Upper lobe of left lung (tissue), 6 donors: ENCODE results near the gene CDRT15. TPM values are rescaled to one million over a fixed set of nuclear protein-coding genes. Genes with fewer than 3 reads are reported as not detected.

Source experiments
- ATAC-seq, 2 donors: fragments of 200-7000 bp; cut with Tn5 transposase; one replicate each; pipeline ENCODE4 v1.9.1; 2022; ENCODE audit warnings: mild to moderate bottlenecking in 2 of 2, moderate library complexity in 2 of 2; ENCODE audit not compliant: low FRiP score in 2 of 2
- DNase-seq, 2 donors: peaks; one replicate each; pipeline ENCODE4 v3.0.0-alpha.2; 2019 to 2020
- H3K27ac ChIP-seq, 4 donors: fragments of 200-600 bp; sonication (generic); one replicate each; pipeline ENCODE4 v1.5.1; 2016 to 2019
- H3K27me3 ChIP-seq, 4 donors: fragments of 200-600 bp; sonication (generic); one replicate each; pipeline ENCODE4 v1.5.1; 2017 to 2019
- H3K36me3 ChIP-seq, 4 donors: fragments of 200-600 bp; sonication (generic); one replicate each; pipeline ENCODE4 v1.5.1; 2016 to 2019
- H3K4me1 ChIP-seq, 4 donors: fragments of 200-600 bp; sonication (generic); one replicate each; pipeline ENCODE4 v1.5.1; 2018 to 2019
- H3K4me3 ChIP-seq, 4 donors: fragments of 200-600 bp; sonication (generic); one replicate each; pipeline ENCODE4 v1.5.1; 2017 to 2019; ENCODE audit warnings: mild to moderate bottlenecking in 2 of 4, moderate library complexity in 1 of 4
- H3K9me3 ChIP-seq, 4 donors: fragments of 200-600 bp; sonication (generic); one replicate each; pipeline ENCODE4 v1.5.1; 2018 to 2019
- CTCF ChIP-seq, 6 experiments: fragments of 450-650 bp in 4 of 6; fragments of 200-600 bp in 2 of 6; sonication (generic) in 2 of 6; IDR thresholded peaks; one replicate each; pipeline ENCODE4 v1.5.1; 2016 to 2019; ENCODE audit warnings: antibody characterized with exemption in 6 of 6
- EP300 ChIP-seq, 4 donors: sonication (generic); formaldehyde crosslinking; IDR thresholded peaks; one replicate each; pipeline ENCODE4 v1.5.1; 2017; ENCODE audit warnings: antibody characterized with exemption in 4 of 4, control low read depth in 2 of 4
- POLR2A ChIP-seq, 4 donors: fragments of 450-650 bp; IDR thresholded peaks; one replicate each; pipeline ENCODE4 v1.5.1; 2016 to 2017; ENCODE audit warnings: antibody characterized with exemption in 4 of 4, mild to moderate bottlenecking in 2 of 4
- POLR2AphosphoS5 ChIP-seq, 2 donors: sonication (generic); formaldehyde crosslinking; IDR thresholded peaks; one replicate each; pipeline ENCODE4 v1.5.1; 2017; ENCODE audit warnings: antibody characterized with exemption in 2 of 2
- WGBS, 2 donors: methylation state at CpG; one replicate each; pipeline ENCODE4 v1.1.5; 2017 to 2018; 5-methylcytosine and 5-hydroxymethylcytosine counted together
- total RNA-seq, 6 donors: library from RNA; depleted of rRNA in 4 of 6; stranded (reverse); fragments of >200 nt in 4 of 6; gene quantifications; one replicate each; pipeline versions ENCODE4 v1.1.0 to v1.2.1, GENCODE V29; 2016 to 2021
- donor health status: DM: no; HTN: no; CAD: no; lungs with moderate emphysema.
- donor health status: DM: no; HTN: yes; CAD: no; lungs with severe emphysema.

Gene CDRT15
- total RNA-seq, 6 donors from 2014 or later: not detected

DNA sequence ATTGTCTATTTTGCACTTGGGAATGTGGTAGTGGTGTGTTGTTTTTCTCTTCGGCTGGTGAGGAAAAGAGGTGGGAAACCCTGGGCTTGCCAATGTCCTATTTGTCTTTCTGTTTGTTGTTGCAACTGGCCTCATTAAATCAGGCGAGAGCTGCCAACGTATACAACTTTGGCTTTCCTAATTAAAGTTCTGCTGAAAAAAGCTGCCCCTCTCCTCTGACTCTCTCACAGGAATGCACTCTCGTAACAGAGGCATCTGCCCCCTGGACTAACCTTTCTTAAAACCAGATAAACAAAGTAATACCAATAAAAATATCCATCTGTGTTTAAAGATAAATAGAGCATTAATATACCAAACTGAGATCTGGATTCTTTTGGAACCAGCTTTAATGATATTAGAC, 7.8 kb downstream of the CDRT15 start:
- WGBS, 2 donors: 66 to 80% methylated on average over 4 of the region's 4 CpGs
- H3K36me3 ChIP-seq: no peaks in the 10 kb centered on the region
- no peak overlapping the region for H3K4me3 ChIP-seq
- DNase-seq (no peak), ATAC-seq (no peak)
- no peaks in the 10 kb centered on the region for H3K9me3 ChIP-seq
- TF ChIP-seq CTCF (IDR thresholded peaks at IDR 0.05): no peak
- TF ChIP-seq EP300 (IDR thresholded peaks at IDR 0.05): no peak
- TF ChIP-seq POLR2AphosphoS5 (IDR thresholded peaks at IDR 0.05): no peak
- no peak for TF ChIP-seq POLR2A (IDR thresholded peaks at IDR 0.05)
- no peaks in the 10 kb centered on the region for H3K4me1 ChIP-seq
- no peaks in the 10 kb centered on the region for H3K27me3 ChIP-seq
- H3K27ac ChIP-seq: no peak overlapping the region

DNA sequence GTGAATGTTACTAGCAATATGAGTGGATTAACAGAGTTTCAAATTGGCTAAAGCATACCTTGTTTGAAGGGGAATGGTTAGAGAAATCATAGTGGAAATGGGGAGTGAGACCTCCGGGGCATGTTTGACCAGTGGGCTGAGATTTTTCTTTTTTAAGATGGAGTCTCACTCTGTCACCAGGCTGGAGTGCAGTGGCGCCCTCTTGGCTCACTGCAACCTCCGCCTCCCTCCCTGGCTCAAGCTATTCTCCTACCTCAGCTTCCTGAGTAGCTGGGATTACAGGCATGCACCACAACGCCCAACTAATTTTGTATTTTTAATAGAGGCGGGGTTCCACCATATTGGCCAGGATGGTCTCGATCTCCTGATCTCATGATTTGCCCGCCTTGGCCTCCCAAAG, 9.6 kb downstream of the CDRT15 start:
- no peaks in the 10 kb centered on the region for H3K9me3 ChIP-seq
- H3K4me3 ChIP-seq: no peak overlapping the region
- H3K36me3 ChIP-seq: no peaks in the 10 kb centered on the region
- no peak for ATAC-seq
- H3K27me3 ChIP-seq: no peaks in the 10 kb centered on the region
- H3K4me1 ChIP-seq: no peaks in the 10 kb centered on the region
- no peak for DNase-seq
- no peak for TF ChIP-seq CTCF (IDR thresholded peaks at IDR 0.05)
- TF ChIP-seq EP300 (IDR thresholded peaks at IDR 0.05): no peak
- no peak for TF ChIP-seq POLR2AphosphoS5 (IDR thresholded peaks at IDR 0.05)
- TF ChIP-seq POLR2A (IDR thresholded peaks at IDR 0.05): no peak
- H3K27ac ChIP-seq: no peak overlapping the region
- WGBS, 2 donors: 93 to 96% methylated on average over 6 to 7 of the region's 7 CpGs

- no peaks in the 10 kb centered on the region for H3K4me1 ChIP-seq
- WGBS, 2 donors: 54 to 57% methylated on average over 10 of the region's 10 CpGs
- no peaks in the 10 kb centered on the region for H3K36me3 ChIP-seq
- H3K27ac ChIP-seq: no peak overlapping the region
- ATAC-seq (no peak), DNase-seq (no peak)
- H3K9me3 ChIP-seq: no peaks in the 10 kb centered on the region
- H3K27me3 ChIP-seq: no peaks in the 10 kb centered on the region
- H3K4me3 ChIP-seq: no peak overlapping the region
- TF ChIP-seq CTCF (IDR thresholded peaks at IDR 0.05): no peak
- TF ChIP-seq EP300 (IDR thresholded peaks at IDR 0.05): no peak
- no peak for TF ChIP-seq POLR2AphosphoS5 (IDR thresholded peaks at IDR 0.05)
- no peak for TF ChIP-seq POLR2A (IDR thresholded peaks at IDR 0.05)
These were observed 11.2 kb downstream of the CDRT15 start for GRCh38 chr17:14225254-14225980.

GRCh38 chr17:14222611-14223010, 14.1 kb downstream of the CDRT15 start:
- DNase-seq (no peak), ATAC-seq (no peak)
- H3K36me3 ChIP-seq: no peaks in the 10 kb centered on the region
- H3K4me1 ChIP-seq: no peaks in the 10 kb centered on the region
- H3K27me3 ChIP-seq: no peaks in the 10 kb centered on the region
- WGBS, 2 donors: 89 to 90% methylated on average over 4 of the region's 4 CpGs
- H3K27ac ChIP-seq: no peak overlapping the region
- TF ChIP-seq POLR2A (IDR thresholded peaks at IDR 0.05) (no peak), EP300 (IDR thresholded peaks at IDR 0.05) (no peak), CTCF (IDR thresholded peaks at IDR 0.05) (no peak), POLR2AphosphoS5 (IDR thresholded peaks at IDR 0.05) (no peak)
- H3K4me3 ChIP-seq: no peak overlapping the region
- H3K9me3 ChIP-seq: no peaks in the 10 kb centered on the region

- Histone ChIP-seq H3K4me1 (no peaks in the 10 kb centered on the region), H3K9me3 (no peaks in the 10 kb centered on the region), H3K4me3 (no peak overlapping the region), H3K36me3 (no peaks in the 10 kb centered on the region), H3K27ac (no peak overlapping the region), H3K27me3 (no peaks in the 10 kb centered on the region)
- TF ChIP-seq EP300 (IDR thresholded peaks at IDR 0.05) (no peak), CTCF (IDR thresholded peaks at IDR 0.05) (no peak), POLR2AphosphoS5 (IDR thresholded peaks at IDR 0.05) (no peak), POLR2A (IDR thresholded peaks at IDR 0.05) (no peak)
- DNase-seq (no peak), ATAC-seq (no peak)
- WGBS, 2 donors: 86 to 100% methylated on average over 2 of the region's 2 CpGs
These were observed 22.4 kb downstream of the CDRT15 start for GRCh38 chr17:14214271-14214670.
